ENCODE data around the gene OLIG3.

DNA sequence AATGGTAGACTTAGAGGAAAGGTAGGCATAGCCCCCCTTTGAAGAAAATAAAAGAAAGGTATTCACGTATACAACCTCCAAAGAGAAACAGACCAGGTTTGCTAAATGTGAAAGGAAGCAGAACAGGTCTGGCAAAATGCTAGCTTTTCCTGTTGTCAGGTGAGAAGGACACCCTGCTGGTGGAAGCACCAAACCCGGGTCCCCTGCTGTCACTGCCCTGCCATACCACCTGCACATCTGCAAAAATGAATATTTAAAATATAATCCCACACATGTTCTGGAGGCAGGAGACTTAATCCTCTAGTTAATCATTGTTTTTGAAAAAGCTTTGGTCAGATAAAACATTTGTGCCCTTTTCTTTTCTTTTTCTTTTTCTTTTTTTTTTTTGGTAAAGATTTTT lies 48.9 kb upstream of the OLIG3 start:
- TF ChIP-seq EZH2 (IDR thresholded peaks at IDR 0.05; ENCODE audit: borderline replicate concordance, low read depth, low read length, poor library complexity, severe bottlenecking) (no peak), CTCF (conservative IDR thresholded peaks at IDR 0.05; ENCODE audit: low read depth, low read length) (no peak)
